Stomach (tissue), 4 donors: ENCODE results near the gene SNAPIN.

Source experiments
- CTCF ChIP-seq, 7 experiments: fragments of 450-650 bp in 4 of 7; fragments of 200-600 bp in 3 of 7; sonication (generic) in 3 of 7; IDR thresholded peaks; one replicate each; pipeline ENCODE4 v1.5.1; 2016 to 2019; ENCODE audit warnings: antibody characterized with exemption in 7 of 7, control low read depth in 2 of 7, mild to moderate bottlenecking in 1 of 7
- EP300 ChIP-seq: sonication (generic); formaldehyde crosslinking; IDR thresholded peaks from one replicate; pipeline ENCODE4 v1.6.1; 2017; ENCODE audit warnings: antibody characterized with exemption
- POLR2A ChIP-seq, 4 donors: fragments of 450-650 bp; IDR thresholded peaks; one replicate each; pipeline ENCODE4 v1.6.1; 2016; ENCODE audit warnings: antibody characterized with exemption in 4 of 4, control low read depth in 2 of 4, mild to moderate bottlenecking in 1 of 4, moderate library complexity in 1 of 4
- POLR2AphosphoS5 ChIP-seq, 3 donors: sonication (generic); formaldehyde crosslinking; IDR thresholded peaks; one replicate each; pipeline ENCODE4 v1.6.1; 2016; ENCODE audit warnings: antibody characterized with exemption in 3 of 3

DNA sequence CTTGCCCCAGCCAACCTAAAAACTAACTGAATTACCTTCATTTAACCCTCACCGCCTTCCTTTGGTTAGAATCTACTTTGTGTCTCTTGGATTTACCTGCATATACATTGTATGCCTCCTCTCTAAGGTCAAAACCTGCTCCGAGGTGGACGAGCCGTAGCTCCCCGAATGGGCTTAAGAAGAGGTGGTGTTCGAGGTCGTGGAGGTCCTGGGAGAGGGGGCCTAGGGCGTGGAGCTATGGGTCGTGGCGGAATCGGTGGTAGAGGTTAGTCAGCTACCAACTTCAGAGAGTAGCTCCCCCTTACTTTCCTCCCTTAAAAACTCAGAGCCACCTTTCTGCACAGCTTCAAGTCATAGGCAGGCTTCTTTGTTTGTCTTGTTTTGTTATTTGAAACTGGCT lies 15.4 kb upstream of the SNAPIN start:
- TF ChIP-seq CTCF (IDR thresholded peaks at IDR 0.05) (no peak), EP300 (no peak), POLR2A (IDR thresholded peaks at IDR 0.05) (no peak), POLR2AphosphoS5 (IDR thresholded peaks at IDR 0.05) (no peak)
